PC-3 (cell line): ENCODE data around the gene BTBD18.

Source experiments
- EZH2 ChIP-seq: fragments of 300-600 bp; sonication (generic); IDR thresholded peaks from one replicate; pipeline ENCODE4 v1.6.1; 2017; ENCODE audit warnings: antibody characterized with exemption, mild to moderate bottlenecking, low read length; ENCODE audit not compliant: unreplicated experiment
- EZH2phosphoT487 ChIP-seq: fragments of 300-600 bp; sonication (generic); IDR thresholded peaks from 2 replicates; pipeline ENCODE4 v1.6.1; 2018; ENCODE audit warnings: mild to moderate bottlenecking, antibody characterized with exemption, low read length, borderline replicate concordance
- TF ChIP-seq, protein P1 (sequence below): fragments of 300-600 bp; sonication (generic); conservative IDR thresholded peaks from 2 replicates; pipeline ENCODE4 v1.5.1; 2017; ENCODE audit warnings: antibody characterized with exemption, low read depth, mild to moderate bottlenecking, low read length

DNA sequence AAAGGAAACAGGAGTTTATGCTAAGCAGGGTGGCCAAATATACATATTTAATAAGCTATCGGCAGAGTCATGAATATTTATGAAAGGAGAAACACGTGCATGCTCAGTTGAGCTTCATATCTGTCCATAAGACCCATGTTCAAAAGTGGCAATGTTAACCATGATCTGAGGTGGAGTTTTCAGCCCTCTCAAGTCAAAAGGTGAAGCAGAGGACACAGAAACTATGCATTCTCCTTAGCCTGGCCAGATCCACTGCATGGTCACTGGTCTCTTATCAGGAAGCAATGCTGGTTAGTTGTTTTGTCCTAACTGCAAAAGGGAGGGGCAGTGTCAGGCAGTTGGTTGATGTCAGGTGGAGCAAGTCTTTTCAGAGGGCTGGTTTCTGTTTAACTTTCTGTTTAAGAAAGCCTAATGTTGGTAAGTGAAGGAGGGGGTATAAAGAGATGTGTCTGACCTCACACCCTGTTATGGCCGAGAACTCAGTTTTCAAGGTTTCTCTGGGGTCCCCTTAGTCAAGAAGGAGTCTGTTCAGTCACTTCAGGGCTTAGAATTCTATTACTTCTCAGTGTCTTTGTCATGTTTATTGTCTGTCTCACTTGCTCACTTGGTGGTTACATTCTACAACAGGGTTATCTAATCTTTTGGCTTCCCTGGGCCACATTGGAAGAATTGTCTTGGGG, 15.9 kb downstream of the BTBD18 start:
- TF ChIP-seq, protein P1, sequence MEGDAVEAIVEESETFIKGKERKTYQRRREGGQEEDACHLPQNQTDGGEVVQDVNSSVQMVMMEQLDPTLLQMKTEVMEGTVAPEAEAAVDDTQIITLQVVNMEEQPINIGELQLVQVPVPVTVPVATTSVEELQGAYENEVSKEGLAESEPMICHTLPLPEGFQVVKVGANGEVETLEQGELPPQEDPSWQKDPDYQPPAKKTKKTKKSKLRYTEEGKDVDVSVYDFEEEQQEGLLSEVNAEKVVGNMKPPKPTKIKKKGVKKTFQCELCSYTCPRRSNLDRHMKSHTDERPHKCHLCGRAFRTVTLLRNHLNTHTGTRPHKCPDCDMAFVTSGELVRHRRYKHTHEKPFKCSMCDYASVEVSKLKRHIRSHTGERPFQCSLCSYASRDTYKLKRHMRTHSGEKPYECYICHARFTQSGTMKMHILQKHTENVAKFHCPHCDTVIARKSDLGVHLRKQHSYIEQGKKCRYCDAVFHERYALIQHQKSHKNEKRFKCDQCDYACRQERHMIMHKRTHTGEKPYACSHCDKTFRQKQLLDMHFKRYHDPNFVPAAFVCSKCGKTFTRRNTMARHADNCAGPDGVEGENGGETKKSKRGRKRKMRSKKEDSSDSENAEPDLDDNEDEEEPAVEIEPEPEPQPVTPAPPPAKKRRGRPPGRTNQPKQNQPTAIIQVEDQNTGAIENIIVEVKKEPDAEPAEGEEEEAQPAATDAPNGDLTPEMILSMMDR = no peak
- TF ChIP-seq EZH2phosphoT487 = no peak
- no peak for TF ChIP-seq EZH2
